HEK293 (cell line): ENCODE results near the gene LYPD6B.

Experiments
- CTCF ChIA-PET: fragments of 350-600 bp; formaldehyde crosslinking; extraction: SDS; loops from one replicate; lab custom pipeline; 2021; ENCODE audit warnings: antibody characterized with exemption; lab: Yijun Ruan, JAX
- POLR2A ChIA-PET: fragments of 300-600 bp; formaldehyde crosslinking; extraction: SDS; loops from one replicate; lab custom pipeline; 2020; ENCODE audit warnings: antibody characterized with exemption, inconsistent platforms; lab: Yijun Ruan, JAX
- H3K27ac ChIP-seq: fragments of 200-500 bp; sonication (Bioruptor generic); 2 replicates; pipeline ENCODE4 v1.5.1; 2014; ENCODE audit warnings: low read depth, low read length, control low read depth, inconsistent platforms; ENCODE audit errors: extremely low read depth
- H3K36me3 ChIP-seq, 2 experiments: fragments of 200-500 bp in 1 of 2; sonication (Bioruptor generic) in 1 of 2; 1 replicate in 1 of 2; 2 replicates in 1 of 2; pipeline ENCODE4 v1.5.1; 2014 to 2017; ENCODE audit warnings: inconsistent platforms in 2 of 2, low read length in 2 of 2; ENCODE audit not compliant: control insufficient read depth in 2 of 2, insufficient read depth in 1 of 2
- H3K4me1 ChIP-seq: fragments of 200-500 bp; sonication (Bioruptor generic); 2 replicates; pipeline ENCODE4 v1.5.1; 2014; ENCODE audit warnings: mild to moderate bottlenecking, low read length, inconsistent platforms; ENCODE audit not compliant: control insufficient read depth, insufficient read depth
- H3K4me3 ChIP-seq: 2 replicates; pipeline ENCODE4 v1.5.1; 2011; ENCODE audit warnings: low read depth, mild to moderate bottlenecking, control low read depth, low read length, moderate library complexity
- H3K9me3 ChIP-seq: fragments of 200-500 bp; sonication (Bioruptor generic); 2 replicates; pipeline ENCODE4 v1.5.1; 2014; ENCODE audit warnings: low read depth, low read length, inconsistent platforms; ENCODE audit not compliant: control insufficient read depth, insufficient read depth
- BCL11B ChIP-seq: fragments of 450-650 bp; formaldehyde crosslinking; IDR thresholded peaks from 2 replicates; pipeline ENCODE4 v1.5.1; 2016; ENCODE audit warnings: low read depth, missing biosample characterization, missing genetic modification characterization
- CTCF ChIP-seq: fragments of 450-650 bp; formaldehyde crosslinking; IDR thresholded peaks from 2 replicates; pipeline ENCODE4 v1.5.1; 2016; ENCODE audit warnings: missing biosample characterization, missing genetic modification characterization
- KLF7 ChIP-seq: fragments of 450-650 bp; formaldehyde crosslinking; IDR thresholded peaks from 2 replicates; pipeline ENCODE4 v1.5.1; 2016; ENCODE audit warnings: missing biosample characterization, missing genetic modification characterization, borderline replicate concordance
- SP7 ChIP-seq: fragments of 450-650 bp; formaldehyde crosslinking; IDR thresholded peaks from 2 replicates; pipeline ENCODE4 v1.5.1; 2016; ENCODE audit warnings: missing biosample characterization, missing genetic modification characterization
- ZEB2 ChIP-seq: fragments of 450-650 bp; formaldehyde crosslinking; IDR thresholded peaks from 2 replicates; pipeline ENCODE4 v1.5.1; 2016; ENCODE audit warnings: missing biosample characterization, missing genetic modification characterization
- ZFP3 ChIP-seq: fragments of 450-650 bp; formaldehyde crosslinking; IDR thresholded peaks from 2 replicates; pipeline ENCODE4 v1.5.1; 2016; ENCODE audit warnings: low read depth, missing biosample characterization, missing genetic modification characterization
- ZFP37 ChIP-seq: fragments of 450-650 bp; formaldehyde crosslinking; IDR thresholded peaks from 2 replicates; pipeline ENCODE4 v1.5.1; 2016; ENCODE audit warnings: missing biosample characterization, missing genetic modification characterization
- ZIC2 ChIP-seq: fragments of 450-650 bp; formaldehyde crosslinking; IDR thresholded peaks from 2 replicates; pipeline ENCODE4 v1.5.1; 2016; ENCODE audit warnings: missing biosample characterization, missing genetic modification characterization
- ZNF138 ChIP-seq: fragments of 450-650 bp; formaldehyde crosslinking; IDR thresholded peaks from 2 replicates; pipeline ENCODE4 v1.5.1; 2016; ENCODE audit warnings: missing biosample characterization, missing genetic modification characterization, borderline replicate concordance
- ZNF18 ChIP-seq: fragments of 450-650 bp; formaldehyde crosslinking; IDR thresholded peaks from 2 replicates; pipeline ENCODE4 v1.5.1; 2016; ENCODE audit warnings: missing biosample characterization, missing genetic modification characterization
- ZNF404 ChIP-seq: fragments of 450-650 bp; formaldehyde crosslinking; IDR thresholded peaks from 2 replicates; pipeline ENCODE4 v1.5.1; 2017; ENCODE audit warnings: missing biosample characterization, missing genetic modification characterization
- ZNF488 ChIP-seq: fragments of 450-650 bp; formaldehyde crosslinking; IDR thresholded peaks from 2 replicates; pipeline ENCODE4 v1.5.1; 2016; ENCODE audit warnings: missing biosample characterization, missing genetic modification characterization
- ZNF513 ChIP-seq: fragments of 450-650 bp; IDR thresholded peaks from 2 replicates; pipeline ENCODE4 v1.5.1; 2018; ENCODE audit warnings: missing biosample characterization, missing genetic modification characterization
- ZNF658 ChIP-seq: fragments of 450-650 bp; formaldehyde crosslinking; IDR thresholded peaks from 2 replicates; pipeline ENCODE4; 2016; ENCODE audit warnings: missing biosample characterization, missing genetic modification characterization
- ZNF777 ChIP-seq: fragments of 450-650 bp; formaldehyde crosslinking; IDR thresholded peaks from 2 replicates; pipeline ENCODE4 v1.5.1; 2017; ENCODE audit warnings: missing biosample characterization, missing genetic modification characterization, borderline replicate concordance

The LYPD6B gene

GRCh38 chr2:149082735-149083134 is 44.2 kb downstream of the LYPD6B start:
- TF ChIP-seq ZIC2 (tag by site-specific recombination) (0 out of 2 replicates have a peak, but pooled peaks have one; percentile 8), SP7 (tag by site-specific recombination) (no peak), ZNF777 (tag by site-specific recombination) (no peak), CTCF (tag by site-specific recombination) (0 out of 2 replicates have a peak, but pooled peaks have one; percentile 18)
- no peaks in the 10 kb centered on the region for H3K36me3 ChIP-seq
- H3K4me1 ChIP-seq = peaks cover 15% of the 10 kb centered on the region
- H3K9me3 ChIP-seq = no peaks in the 10 kb centered on the region
- H3K27ac ChIP-seq = no peak overlapping the region
- ChIA-PET POLR2A (no interaction called here), CTCF (interaction anchor here (0.8 kb wide), 1 partner anchor 19 kb away, joined by 4 read pairs; no protein-coding TSS in a partner anchor)
- no peak overlapping the region for H3K4me3 ChIP-seq

GRCh38 chr2:149084924-149085795 is 46.7 kb downstream of the LYPD6B start:
- Histone ChIP-seq H3K4me1 (peaks cover 8% of the 10 kb centered on the region; the same call in 1 of the 2 replicates), H3K9me3 (no peaks in the 10 kb centered on the region), H3K36me3 (no peaks in the 10 kb centered on the region), H3K27ac (no peak overlapping the region), H3K4me3 (no peak overlapping the region)
- ChIA-PET CTCF (interaction anchor here (0.6 to 0.7 kb wide), 2 partner anchors 69 to 242 kb away, joined by 4 to 5 read pairs; no protein-coding TSS in a partner anchor), POLR2A (no interaction called here)
- no peak for TF ChIP-seq ZNF658 (tag by site-specific recombination)
- TF ChIP-seq ZNF488 (tag by site-specific recombination) = no peak

GRCh38 chr2:149087751-149088150 is 49.3 kb downstream of the LYPD6B start:
- H3K4me3 ChIP-seq = no peak overlapping the region
- no peaks in the 10 kb centered on the region for H3K4me1 ChIP-seq
- no peak overlapping the region for H3K27ac ChIP-seq
- ChIA-PET CTCF (interaction anchor here (0.6 to 1.8 kb wide), 3 partner anchors 11 to 48 kb away, joined by 3 to 7 read pairs (median 6); no protein-coding TSS in a partner anchor), POLR2A (no interaction called here)
- no peaks in the 10 kb centered on the region for H3K9me3 ChIP-seq
- H3K36me3 ChIP-seq = no peaks in the 10 kb centered on the region
- no peak for TF ChIP-seq BCL11B (tag by site-specific recombination)
- no peak for TF ChIP-seq ZEB2 (tag by site-specific recombination)
- no peak for TF ChIP-seq ZFP37 (tag by site-specific recombination)
- TF ChIP-seq ZNF138 (tag by site-specific recombination) = no peak
- TF ChIP-seq ZNF18 (tag by site-specific recombination) = no peak
- no peak for TF ChIP-seq ZNF404 (tag by site-specific recombination)
- no peak for TF ChIP-seq ZNF513
- no peak for TF ChIP-seq ZFP3 (tag by site-specific recombination)
- no peak for TF ChIP-seq KLF7 (tag by site-specific recombination)
